ENCODE measurements around the gene TEX54. TPM values are rescaled to one million over a fixed set of nuclear protein-coding genes. Genes with fewer than 3 reads are reported as not detected.

TEX54 gene
- total RNA-seq, 1 donor from 2014 or later, result not detected

DNA sequence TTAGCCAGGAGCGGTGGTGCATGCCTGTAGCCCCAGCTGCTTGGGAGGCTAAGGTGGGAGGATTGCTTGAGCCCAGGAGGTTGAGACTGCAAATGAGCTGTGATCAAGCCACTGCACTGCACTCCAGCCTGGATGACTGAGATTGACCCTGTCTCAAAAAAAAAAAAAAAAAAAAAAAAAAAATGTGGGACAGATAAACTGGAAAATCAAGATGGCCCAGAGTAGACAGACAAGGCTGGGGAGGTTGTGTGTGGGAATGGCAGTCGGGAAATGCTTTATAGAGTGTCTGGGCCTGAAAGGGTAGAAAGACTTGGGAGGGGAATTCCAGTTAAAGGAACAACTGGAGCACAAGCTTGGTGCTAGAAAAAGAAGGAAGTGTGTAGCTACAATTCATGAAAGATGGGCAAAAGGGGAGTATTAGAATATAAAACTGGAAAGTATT lies 24.9 kb upstream of the TEX54 start:
- Histone ChIP-seq H3K27me3 (no peaks in the 10 kb centered on the region), H3K36me3 (peaks cover 13 to 18% of the 10 kb centered on the region in 2 donors), H3K9me3 (no peaks in the 10 kb centered on the region), H3K4me3 (no peak overlapping the region), H3K27ac (no peak overlapping the region), H3K4me1 (peaks cover 10 to 15% of the 10 kb centered on the region in 2 donors)
- TF ChIP-seq, protein P1, sequence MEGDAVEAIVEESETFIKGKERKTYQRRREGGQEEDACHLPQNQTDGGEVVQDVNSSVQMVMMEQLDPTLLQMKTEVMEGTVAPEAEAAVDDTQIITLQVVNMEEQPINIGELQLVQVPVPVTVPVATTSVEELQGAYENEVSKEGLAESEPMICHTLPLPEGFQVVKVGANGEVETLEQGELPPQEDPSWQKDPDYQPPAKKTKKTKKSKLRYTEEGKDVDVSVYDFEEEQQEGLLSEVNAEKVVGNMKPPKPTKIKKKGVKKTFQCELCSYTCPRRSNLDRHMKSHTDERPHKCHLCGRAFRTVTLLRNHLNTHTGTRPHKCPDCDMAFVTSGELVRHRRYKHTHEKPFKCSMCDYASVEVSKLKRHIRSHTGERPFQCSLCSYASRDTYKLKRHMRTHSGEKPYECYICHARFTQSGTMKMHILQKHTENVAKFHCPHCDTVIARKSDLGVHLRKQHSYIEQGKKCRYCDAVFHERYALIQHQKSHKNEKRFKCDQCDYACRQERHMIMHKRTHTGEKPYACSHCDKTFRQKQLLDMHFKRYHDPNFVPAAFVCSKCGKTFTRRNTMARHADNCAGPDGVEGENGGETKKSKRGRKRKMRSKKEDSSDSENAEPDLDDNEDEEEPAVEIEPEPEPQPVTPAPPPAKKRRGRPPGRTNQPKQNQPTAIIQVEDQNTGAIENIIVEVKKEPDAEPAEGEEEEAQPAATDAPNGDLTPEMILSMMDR (IDR thresholded peaks at IDR 0.05), result no peak
- intact Hi-C loops (cut with DNase I), result loop anchor here (5.0 kb wide), 1 partner anchor 130 kb away; the partner anchor contains the start of genes HNRNPUL2 and TTC9C
- no peak for DNase-seq (ENCODE audit: low spot score in 2 of 2)

DNA sequence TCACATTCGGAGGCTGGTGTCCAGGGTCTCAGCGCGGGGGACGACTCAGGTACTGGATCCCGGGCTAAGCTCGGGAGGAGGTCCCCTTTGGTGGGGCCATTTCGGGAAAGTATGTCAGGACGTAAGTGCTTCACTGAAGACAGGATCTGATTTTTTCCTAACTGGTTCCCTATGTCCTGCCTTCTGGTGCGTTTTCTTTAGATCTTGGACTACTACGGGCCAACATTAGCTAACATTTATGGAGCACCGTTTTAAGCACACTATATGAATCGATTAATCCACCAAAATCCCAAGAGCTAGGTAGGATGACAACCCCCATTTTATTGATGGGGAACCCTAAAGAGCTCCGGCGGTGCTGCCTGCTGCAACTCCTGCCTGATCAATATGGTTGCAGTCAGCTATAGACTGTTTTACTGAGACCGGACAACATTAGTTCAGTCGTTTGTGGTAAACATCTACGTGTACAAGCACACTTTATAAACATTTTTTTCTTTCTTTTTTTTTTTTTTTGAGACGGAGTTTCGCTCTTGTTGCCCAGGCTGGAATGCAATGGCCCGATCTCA lies 23.8 kb upstream of the TEX54 start:
- intact Hi-C loops (cut with DNase I), result loop anchor here (5.0 kb wide), 1 partner anchor 129 kb away; the partner anchor contains the start of genes HNRNPUL2 and TTC9C
- H3K9me3 ChIP-seq, result no peaks in the 10 kb centered on the region
- H3K4me1 ChIP-seq, result peaks cover 10 to 15% of the 10 kb centered on the region in 2 donors
- peak overlapping the region; percentile 77 to 78 for H3K4me3 ChIP-seq
- no peak for DNase-seq (ENCODE audit: low spot score in 2 of 2)
- H3K27me3 ChIP-seq, result no peaks in the 10 kb centered on the region
- TF ChIP-seq, protein P1 (IDR thresholded peaks at IDR 0.05), result no peak
- peak overlapping the region; percentile 42 to 69 for H3K27ac ChIP-seq
- H3K36me3 ChIP-seq, result peaks cover 20 to 29% of the 10 kb centered on the region in 2 donors

DNA sequence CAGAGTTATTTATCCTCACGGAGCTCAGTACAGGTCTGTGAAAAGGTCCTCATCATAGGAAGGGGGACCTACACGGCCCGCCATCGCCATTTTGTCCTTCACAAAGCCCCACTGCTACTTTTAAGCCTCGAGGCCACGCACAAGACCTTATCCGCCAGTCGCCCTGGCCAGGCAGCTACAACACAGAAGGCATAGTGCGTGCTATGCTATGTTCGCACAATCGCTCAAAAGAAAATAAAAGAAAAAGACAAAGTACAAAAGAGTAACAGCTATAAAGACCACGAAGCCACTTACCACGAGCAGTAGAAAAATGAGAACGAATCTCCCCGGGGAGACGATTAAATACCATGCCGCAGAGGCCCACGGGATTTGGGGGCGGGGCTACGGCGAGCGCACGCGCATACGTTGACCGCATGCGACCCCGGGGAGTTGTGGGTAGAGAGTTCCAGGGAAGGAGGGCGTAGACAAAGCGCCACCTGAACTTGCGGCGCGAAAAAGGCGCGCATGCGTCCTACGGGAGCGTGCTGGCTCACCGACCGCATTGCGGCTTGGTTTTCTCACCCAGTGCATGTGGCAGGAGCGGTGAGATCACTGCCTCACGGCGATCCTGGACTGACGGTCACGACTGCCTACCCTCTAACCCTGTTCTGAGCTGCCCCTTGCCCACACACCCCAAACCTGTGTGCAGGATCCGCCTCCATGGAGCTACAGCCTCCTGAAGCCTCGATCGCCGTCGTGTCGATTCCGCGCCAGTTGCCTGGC lies 23.1 kb upstream of the TEX54 start:
- Histone ChIP-seq H3K27me3 (no peaks in the 10 kb centered on the region), H3K9me3 (no peaks in the 10 kb centered on the region), H3K36me3 (peaks cover 20 to 33% of the 10 kb centered on the region in 2 donors), H3K27ac (peak overlapping the region; percentile 59 to 69), H3K4me3 (peak overlapping the region; percentile 77 to 78), H3K4me1 (peaks cover 10 to 15% of the 10 kb centered on the region in 2 donors)
- DNase-seq (ENCODE audit: low spot score in 2 of 2), result peak; percentile 87 to 97
- TF ChIP-seq, protein P1 (IDR thresholded peaks at IDR 0.05), result no peak
- intact Hi-C loops (cut with DNase I), result loop anchor here (1.0 to 5.0 kb wide), 3 partner anchors 13 to 128 kb away; partner anchors contain the start of genes HNRNPUL2, STX5, TEX54 and TTC9C

DNA sequence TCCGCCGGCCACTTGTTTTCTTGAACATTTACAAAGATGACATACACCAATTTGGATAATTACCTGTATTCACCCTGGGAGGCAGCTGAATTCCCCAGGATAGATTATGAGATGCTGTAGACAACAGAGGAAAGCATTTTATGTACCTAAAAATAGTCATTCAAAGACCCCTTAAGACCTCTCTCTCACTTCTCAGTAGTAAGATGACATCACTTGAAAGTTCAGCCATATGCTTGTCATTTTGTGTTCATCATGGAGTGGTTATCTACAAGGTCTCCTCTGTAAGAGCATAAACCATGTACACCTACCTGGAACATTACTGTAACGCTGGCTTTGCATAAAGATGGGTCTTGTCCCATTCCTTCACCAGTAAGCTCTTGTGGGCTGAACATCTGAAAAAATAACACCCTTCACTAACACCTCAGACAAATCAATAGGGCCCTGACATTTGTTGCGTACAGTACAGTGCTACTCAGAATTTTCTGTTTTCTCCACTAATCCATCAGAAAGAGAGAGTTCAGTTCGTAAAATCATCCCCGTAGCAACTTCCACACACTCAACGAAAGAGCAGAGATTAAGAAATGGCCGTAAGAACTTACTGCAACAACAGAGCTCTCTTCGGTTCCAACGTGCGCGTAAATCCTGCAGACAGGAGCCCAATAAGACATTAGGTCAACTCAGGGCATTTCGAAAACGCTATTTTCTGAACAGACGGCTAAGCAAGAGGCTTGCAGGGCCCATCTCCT lies 22.4 kb upstream of the TEX54 start:
- Histone ChIP-seq H3K36me3 (peaks cover 20 to 33% of the 10 kb centered on the region in 2 donors), H3K4me1 (peaks cover 10 to 15% of the 10 kb centered on the region in 2 donors), H3K27ac (peak overlapping the region; percentile 59 to 62), H3K27me3 (no peaks in the 10 kb centered on the region), H3K4me3 (peak overlapping the region; percentile 77 to 78), H3K9me3 (no peaks in the 10 kb centered on the region)
- TF ChIP-seq, protein P1 (IDR thresholded peaks at IDR 0.05), result no peak
- intact Hi-C loops (cut with DNase I), result loop anchor here (1.0 to 5.0 kb wide), 3 partner anchors 13 to 128 kb away; partner anchors contain the start of genes HNRNPUL2, STX5, TEX54 and TTC9C
- DNase-seq (ENCODE audit: low spot score in 2 of 2), result no peak

DNA sequence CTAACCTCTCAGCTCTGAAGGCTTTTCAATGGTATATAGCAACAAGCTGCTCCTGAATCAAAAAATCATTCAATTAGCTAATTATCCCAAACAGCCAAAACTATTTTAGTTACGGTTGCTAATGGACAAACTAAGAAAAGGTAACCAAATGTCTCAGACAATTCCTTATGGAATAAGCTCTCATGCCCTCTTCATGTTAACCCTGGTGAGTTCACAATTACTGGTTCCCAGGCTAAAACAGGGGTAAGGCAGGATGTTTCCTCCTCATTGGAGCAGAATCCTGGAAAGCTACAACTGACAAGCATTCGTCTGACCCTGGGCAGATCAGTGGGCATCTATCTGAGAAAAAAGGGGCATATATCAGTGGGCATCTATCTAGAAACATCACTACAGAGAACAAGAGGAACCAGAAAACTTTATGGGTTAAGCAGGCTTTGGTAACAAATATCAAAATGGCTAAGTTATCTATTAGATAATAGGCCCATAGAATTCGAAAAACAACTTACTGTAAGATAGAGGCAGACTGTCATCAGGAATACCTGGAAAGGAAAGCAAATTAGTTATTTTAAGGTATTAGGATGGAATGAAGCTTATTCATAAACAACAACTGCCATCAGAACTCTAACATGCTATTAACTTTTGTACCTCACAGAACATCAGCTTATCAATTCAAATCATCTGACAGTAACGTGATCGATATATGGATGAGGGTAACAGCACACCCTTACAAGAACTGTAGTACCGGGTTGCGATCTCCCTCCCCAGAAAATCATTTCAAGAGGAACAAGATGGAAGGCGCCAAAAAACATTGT lies 21.6 kb upstream of the TEX54 start:
- H3K36me3 ChIP-seq, result peaks cover 20 to 33% of the 10 kb centered on the region in 2 donors
- no peaks in the 10 kb centered on the region for H3K27me3 ChIP-seq
- H3K9me3 ChIP-seq, result no peaks in the 10 kb centered on the region
- no peak overlapping the region for H3K27ac ChIP-seq
- peaks cover 10 to 15% of the 10 kb centered on the region in 2 donors for H3K4me1 ChIP-seq
- intact Hi-C loops (cut with DNase I), result no loop called here
- peak overlapping the region; percentile 77 to 78 for H3K4me3 ChIP-seq
- TF ChIP-seq, protein P1 (IDR thresholded peaks at IDR 0.05), result no peak
- DNase-seq (ENCODE audit: low spot score in 2 of 2), result no peak
